Measurements from ENCODE around the gene GUSB. TPM values are rescaled to one million over a fixed set of nuclear protein-coding genes. Genes with fewer than 3 reads are reported as not detected.

GUSB gene
- total RNA-seq, 6 donors from 2014 or later, result 47.7 to 91.4 (median 66.8) TPM

DNA sequence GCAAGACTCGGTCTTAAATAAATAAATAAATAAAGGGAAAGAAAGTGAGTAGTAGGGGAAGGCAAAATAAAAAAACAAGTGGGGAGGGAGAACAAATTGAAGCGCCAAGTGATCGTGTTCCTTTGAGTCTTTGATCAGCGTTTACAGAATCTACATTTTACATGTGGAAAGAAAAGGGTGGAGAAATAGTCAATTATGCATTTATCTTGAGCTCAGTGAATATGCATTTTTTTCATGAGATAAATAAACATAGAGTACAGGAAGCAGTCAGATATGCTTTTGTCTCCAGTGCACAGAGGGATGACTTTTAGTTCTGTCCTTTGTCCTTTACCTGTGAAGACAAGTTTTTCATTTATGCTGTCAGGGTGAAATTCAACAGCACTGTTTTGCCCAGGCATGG lies 6.1 kb upstream of the GUSB start:
- Histone ChIP-seq H3K36me3 (no peaks in the 10 kb centered on the region), H3K4me1 (no peaks in the 10 kb centered on the region), H3K9me3 (no peaks in the 10 kb centered on the region), H3K27ac (no peak overlapping the region), H3K27me3 (no peaks in the 10 kb centered on the region), H3K4me3 (no peak overlapping the region)
- TF ChIP-seq, protein P1, sequence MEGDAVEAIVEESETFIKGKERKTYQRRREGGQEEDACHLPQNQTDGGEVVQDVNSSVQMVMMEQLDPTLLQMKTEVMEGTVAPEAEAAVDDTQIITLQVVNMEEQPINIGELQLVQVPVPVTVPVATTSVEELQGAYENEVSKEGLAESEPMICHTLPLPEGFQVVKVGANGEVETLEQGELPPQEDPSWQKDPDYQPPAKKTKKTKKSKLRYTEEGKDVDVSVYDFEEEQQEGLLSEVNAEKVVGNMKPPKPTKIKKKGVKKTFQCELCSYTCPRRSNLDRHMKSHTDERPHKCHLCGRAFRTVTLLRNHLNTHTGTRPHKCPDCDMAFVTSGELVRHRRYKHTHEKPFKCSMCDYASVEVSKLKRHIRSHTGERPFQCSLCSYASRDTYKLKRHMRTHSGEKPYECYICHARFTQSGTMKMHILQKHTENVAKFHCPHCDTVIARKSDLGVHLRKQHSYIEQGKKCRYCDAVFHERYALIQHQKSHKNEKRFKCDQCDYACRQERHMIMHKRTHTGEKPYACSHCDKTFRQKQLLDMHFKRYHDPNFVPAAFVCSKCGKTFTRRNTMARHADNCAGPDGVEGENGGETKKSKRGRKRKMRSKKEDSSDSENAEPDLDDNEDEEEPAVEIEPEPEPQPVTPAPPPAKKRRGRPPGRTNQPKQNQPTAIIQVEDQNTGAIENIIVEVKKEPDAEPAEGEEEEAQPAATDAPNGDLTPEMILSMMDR (IDR thresholded peaks at IDR 0.05), result no peak
- TF ChIP-seq POLR2AphosphoS5 (IDR thresholded peaks at IDR 0.05) (no peak), POLR2A (IDR thresholded peaks at IDR 0.05) (no peak), EP300 (IDR thresholded peaks at IDR 0.05) (no peak)
- DNase-seq (no peak), ATAC-seq (ENCODE audit: low FRiP score in 2 of 2) (no peak)
- WGBS, 2 donors, result 81 to 83% methylated on average over 4 of the region's 4 CpGs

DNA sequence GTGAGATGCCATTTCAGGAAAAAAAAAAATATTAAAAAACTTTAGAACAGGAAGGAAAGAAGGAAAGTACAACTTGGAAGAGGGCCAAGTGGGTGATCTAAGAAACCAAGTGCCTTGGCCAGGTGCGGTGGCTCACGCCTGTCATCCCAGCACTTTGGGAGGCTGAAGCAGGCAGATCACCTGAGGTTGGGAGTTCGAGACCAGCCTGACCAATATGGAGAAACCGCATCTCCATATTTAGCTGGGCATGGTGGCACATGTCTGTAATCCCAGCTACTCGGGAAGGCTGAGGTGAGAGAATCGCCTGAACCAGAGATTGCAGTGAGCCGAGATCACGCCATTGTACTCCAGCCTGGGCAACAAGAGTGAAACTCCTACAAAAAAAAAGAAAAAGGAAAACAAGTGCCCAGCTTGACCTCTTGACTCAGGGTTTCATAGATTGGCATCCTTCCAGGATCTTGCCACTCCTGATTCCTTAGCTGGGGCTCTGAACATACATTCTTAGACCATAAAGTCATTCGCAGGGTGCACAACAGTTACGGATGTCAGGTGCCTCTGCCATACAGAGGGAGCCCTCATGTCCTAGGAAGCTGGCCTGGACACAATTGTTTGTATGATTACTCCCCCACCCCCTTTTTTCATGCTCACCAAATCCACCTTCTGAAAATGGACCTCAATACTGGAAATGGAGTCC lies 2.1 kb upstream of the GUSB start:
- ATAC-seq (ENCODE audit: low FRiP score in 2 of 2) (no peak), DNase-seq (peak in 1 of 2 donors; percentile 51)
- Histone ChIP-seq H3K27me3 (no peaks in the 10 kb centered on the region), H3K4me1 (peaks cover 16 to 32% (median 20%) of the 10 kb centered on the region in 4 donors), H3K36me3 (peaks cover 0 to 11% (median 8%) of the 10 kb centered on the region in 4 donors), H3K9me3 (no peaks in the 10 kb centered on the region), H3K4me3 (no peak overlapping the region), H3K27ac (peak overlapping the region; percentile 22 to 52 (median 26))
- 74 to 85% methylated on average over 10 of the region's 10 CpGs for WGBS, 2 donors
- no peak for TF ChIP-seq POLR2A (IDR thresholded peaks at IDR 0.05)
- no peak for TF ChIP-seq POLR2AphosphoS5 (IDR thresholded peaks at IDR 0.05)
- no peak for TF ChIP-seq EP300 (IDR thresholded peaks at IDR 0.05)
- TF ChIP-seq, protein P1 (IDR thresholded peaks at IDR 0.05), result no peak

DNA sequence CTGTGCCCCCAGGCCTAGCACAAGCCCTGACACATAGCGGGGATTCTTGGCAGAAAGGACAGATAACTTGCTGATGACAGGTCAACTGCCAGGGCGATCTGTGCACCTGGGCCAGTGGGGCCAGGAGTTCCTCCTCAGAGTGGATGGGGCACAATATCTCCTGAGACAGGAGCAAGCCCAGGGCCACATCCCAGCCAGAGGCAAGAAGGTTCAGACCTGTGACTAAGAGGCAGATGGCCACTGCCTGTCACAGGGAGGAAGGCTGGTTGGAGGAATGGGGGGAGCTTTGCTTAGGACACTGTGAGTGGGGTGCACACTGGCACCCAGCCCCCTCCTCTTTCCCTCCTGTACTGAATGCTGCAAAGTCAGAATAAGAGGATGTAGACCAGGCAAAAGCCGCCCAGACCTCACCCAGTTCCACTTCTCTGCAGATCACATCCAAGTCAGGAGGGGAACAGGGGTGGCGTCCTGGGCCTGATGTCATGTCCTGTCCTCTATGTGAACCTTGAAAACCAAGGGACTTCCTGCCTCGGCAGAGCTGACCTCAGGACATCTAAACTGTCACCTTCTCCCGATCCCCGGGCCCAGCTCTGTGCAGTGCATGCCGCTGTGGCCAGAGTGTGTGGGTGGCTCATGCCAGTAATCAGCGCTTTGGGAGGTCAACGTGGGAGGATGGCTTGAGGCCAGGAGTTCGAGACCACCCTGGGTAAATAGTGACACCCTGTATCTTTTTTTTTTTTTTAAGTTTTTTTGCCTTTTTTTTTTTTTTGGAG lies 1.3 kb downstream of the GUSB start:
- Histone ChIP-seq H3K36me3 (peaks cover 0 to 42% (median 26%) of the 10 kb centered on the region in 4 donors), H3K27me3 (no peaks in the 10 kb centered on the region), H3K4me1 (peaks cover 16 to 32% (median 20%) of the 10 kb centered on the region in 4 donors), H3K9me3 (no peaks in the 10 kb centered on the region), H3K4me3 (peak overlapping the region; percentile 94 to 99 (median 95)), H3K27ac (peak overlapping the region; percentile 65 to 90 (median 86))
- TF ChIP-seq EP300 (IDR thresholded peaks at IDR 0.05), result peak in 1 of 4 donors; percentile 26
- TF ChIP-seq, protein P1 (IDR thresholded peaks at IDR 0.05), result no peak
- TF ChIP-seq POLR2A (IDR thresholded peaks at IDR 0.05), result peak in 1 of 4 donors; percentile 39
- TF ChIP-seq POLR2AphosphoS5 (IDR thresholded peaks at IDR 0.05), result peak; percentile 61 to 70
- DNase-seq (peak in 1 of 2 donors; percentile 86), ATAC-seq (ENCODE audit: low FRiP score in 2 of 2) (peak; percentile 75 to 82)
- WGBS, 2 donors, result 29 to 41% methylated on average over 8 to 11 of the region's 11 CpGs

DNA sequence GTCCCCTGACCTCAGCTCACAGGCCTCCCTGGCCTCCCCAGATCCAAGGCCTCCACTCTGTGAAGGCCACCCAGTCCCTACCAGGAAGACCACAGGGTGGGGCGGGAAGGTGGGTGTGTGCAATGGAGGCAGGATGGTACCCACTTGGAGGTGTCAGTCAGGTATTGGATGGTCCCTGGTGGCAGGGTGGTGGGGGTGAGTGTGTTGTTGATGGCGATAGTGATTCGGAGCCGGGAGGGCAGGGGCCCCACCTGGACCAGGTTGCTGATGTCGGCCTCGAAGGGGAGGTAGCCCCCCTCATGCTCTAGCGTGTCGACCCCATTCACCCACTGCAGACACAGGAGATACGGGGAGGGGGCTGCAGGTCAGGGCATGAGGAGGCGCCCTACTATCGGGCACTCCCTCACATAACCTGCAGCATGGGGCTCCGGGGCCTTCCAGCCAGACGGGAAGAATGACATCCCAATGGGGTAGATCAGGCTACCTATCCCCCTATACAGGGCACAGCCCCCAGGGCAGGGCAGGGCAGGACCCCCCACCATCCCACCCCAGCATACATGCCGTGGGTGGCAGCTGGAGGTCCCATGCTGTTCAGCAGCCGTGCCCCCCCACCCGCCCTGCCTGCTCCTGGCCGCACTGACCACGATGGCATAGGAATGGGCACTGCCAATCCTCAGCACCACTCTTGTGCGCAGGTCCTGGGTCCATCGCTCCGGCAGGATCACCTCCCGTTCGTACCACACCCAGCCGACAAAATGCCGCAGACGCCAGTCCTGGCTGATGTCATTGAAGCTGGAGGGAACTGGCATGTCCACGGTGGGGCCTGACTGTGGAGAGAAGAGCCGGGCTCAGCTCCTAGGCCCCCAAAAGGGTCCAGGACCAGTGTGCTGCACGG lies 2.2 kb downstream of the GUSB start:
- peaks cover 4 to 51% (median 31%) of the 10 kb centered on the region in 4 donors for H3K36me3 ChIP-seq
- no peaks in the 10 kb centered on the region for H3K27me3 ChIP-seq
- no peak for TF ChIP-seq EP300 (IDR thresholded peaks at IDR 0.05)
- no peak for TF ChIP-seq POLR2AphosphoS5 (IDR thresholded peaks at IDR 0.05)
- TF ChIP-seq POLR2A (IDR thresholded peaks at IDR 0.05), result no peak
- TF ChIP-seq, protein P1 (IDR thresholded peaks at IDR 0.05), result no peak

More for the DNA sequence above, 2.2 kb downstream of the GUSB start:
- Histone ChIP-seq H3K4me1 (peaks cover 16 to 32% (median 20%) of the 10 kb centered on the region in 4 donors), H3K4me3 (peak overlapping the region in 2 of 4 donors; percentile 94 to 95), H3K27ac (peak overlapping the region; percentile 65 to 90 (median 86)), H3K9me3 (no peaks in the 10 kb centered on the region)
- DNase-seq, result no peak
- 95 to 98% methylated on average over 10 to 29 of the region's 29 CpGs for WGBS, 2 donors
- no peak for ATAC-seq (ENCODE audit: low FRiP score in 2 of 2)

Measured in upper lobe of left lung (tissue), 6 donors.